Stimulated activated CD8-positive, alpha-beta memory T cell treated with anti-CD3 and anti-CD28 coated beads, Interleukin-7, amount 100 ng/mL, for 1 hour (primary cell): ENCODE results near the gene NLE1.
"Not testable (repeated sequence)": the region's sequence is repeated elsewhere in the genome, so short reads cannot be mapped to it uniquely, and the experiment has no call there.

Source experiments
- DNase-seq, 2 donors: peaks; one replicate each; pipeline ENCODE4 v3.0.0-alpha.2; 2020; ENCODE audit warnings: low read depth in 2 of 2

Gene NLE1

DNA sequence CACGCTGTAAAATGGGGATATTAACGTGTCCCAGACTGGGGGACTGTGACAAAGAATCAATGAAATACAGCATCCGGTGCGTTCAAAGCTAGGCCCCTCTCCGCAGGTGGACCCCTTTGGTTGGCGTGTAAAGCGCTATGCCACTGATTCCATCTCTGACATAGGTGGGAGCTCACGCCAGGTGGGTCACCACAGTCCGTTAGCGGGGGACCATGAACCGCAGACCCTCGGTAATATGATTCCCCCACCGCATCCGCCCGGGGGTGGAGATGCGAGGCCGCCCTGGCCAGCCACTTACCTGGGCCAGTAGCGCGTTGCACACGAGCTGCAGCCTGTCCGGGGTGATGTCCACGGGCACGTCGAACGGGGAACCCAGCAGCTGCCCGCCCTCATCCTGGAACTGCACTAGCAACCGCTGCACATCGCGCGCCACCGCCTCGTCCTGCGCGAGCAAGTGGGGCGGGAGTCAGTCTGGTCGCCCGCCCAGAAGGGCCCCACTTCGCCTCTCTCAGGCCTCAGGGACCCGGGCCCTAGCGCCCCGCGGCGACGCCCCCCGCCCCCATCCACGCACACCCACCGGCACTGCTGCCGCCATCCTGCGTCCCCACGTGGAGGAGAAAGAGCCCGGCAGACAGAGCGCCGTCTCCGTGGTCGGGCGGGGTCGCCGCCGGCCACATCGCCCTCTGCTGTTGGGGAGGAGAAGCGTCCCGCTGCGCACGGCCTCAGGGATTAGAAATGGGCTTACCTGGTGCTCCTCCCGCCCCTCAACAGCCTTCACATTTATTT lies at the start of gene NLE1:
NLE1 (minus strand) TSS at position 623 of the 786 bp plus-strand sequence; CDS start at position 595, 28 bp downstream.
- DNase-seq: peak; percentile 73 to 81

DNA sequence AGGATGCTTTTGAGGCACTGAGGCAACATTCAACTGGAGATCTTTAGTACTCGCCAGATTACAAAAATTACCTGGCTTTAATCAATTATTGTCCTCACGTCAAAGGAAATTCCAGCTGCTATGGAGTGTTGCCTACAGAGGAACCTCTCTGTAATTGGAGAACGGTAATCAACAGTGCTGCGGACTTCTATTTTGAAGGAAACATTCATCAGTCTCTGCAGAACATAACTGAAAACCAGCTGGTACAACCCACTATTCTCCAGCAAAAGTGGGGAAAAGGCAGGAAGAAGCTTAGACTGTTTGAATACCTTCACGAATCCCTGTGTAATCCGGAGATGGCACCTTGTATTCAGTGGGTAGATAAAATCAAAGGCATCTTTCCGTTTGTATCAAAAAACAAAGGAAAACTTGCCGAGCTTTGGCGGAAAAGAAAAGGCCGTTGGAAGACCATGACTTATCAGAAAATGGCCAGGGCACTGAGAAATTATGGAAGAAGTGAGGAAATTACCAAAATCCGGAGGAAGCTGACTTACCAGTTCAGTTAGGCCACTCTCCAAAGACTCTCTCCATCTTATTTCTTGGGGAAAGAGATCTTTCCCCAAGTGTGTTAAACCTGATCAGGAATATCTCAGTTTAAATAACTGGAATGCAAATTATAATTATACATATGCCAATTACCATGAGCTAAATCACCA lies 49.0 kb upstream of the NLE1 start:
- no peak for DNase-seq

DNA sequence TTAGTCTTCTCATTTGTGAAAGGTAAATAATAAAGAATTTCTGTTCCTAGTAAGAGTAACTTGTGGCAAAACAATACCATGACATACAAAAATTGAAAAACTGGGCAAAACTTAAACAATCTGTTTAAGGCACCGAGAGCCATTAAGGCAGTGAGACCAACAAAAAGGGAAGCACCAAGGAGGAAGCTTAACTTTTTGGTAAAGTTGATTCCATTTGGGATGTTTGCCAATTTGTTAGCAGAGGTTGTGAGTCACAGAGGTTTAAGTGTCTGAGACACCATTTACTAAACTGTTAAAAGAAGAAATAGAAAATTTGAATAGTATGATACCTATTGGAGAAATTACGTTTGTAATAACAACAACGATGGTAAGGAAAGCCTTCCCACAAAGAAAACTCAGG lies 47.2 kb upstream of the NLE1 start:
- no peak for DNase-seq

DNA sequence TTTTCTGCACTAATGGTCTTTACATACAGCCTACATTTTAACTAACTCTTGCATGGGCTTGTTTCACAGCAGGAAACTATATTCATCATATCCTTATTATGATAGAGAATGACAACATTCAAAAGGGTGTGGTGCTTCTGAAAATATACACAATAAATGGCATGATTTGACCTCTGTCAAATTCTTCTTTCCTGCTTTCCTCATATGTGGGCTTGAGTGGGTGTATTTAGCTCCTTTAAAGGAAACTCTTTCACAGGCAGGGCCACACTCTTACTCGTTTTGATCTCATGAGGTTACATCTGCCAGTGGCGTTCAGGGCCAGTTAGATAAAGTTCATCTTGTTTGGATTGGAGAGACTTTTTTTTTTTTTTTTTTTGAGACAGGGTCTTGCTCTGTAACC lies 46.0 kb upstream of the NLE1 start:
- DNase-seq: no peak

DNA sequence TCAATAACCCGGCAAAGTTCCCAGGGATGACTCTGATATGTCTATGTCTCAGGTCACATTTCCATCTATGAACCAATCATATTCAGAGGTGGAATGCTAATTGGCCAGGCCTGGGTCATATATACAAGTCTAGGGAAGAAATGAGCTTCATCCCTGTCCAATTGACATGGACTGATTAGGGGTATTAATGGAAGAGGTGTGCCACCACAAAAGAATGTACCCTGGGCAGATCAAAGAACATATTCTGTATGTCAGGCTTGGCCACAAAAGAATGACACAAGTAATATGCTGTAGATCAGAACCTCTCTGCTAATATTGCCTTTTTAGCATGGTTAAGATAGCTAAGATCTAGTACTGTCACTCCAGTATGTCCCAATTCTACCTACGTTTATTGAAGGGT lies 45.4 kb upstream of the NLE1 start:
- DNase-seq: no peak

DNA sequence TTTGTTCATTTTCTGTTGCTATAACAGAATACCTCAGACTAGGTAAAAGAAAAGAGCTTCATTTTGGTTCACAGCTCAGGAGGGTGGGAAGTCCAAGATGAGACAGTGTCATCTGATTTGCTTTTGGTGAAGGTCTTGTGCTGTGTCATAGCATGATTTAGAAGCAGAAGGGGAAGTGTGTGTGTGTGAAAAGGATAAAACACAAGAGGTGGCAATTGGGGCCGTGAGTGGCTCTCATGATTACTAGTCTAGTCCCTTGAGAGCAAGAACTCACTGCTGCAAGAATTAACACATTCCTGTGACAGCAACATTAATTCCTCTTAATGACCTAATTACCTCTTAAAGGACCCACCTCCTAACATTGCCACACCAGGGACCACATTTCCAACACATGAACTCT lies 43.7 kb upstream of the NLE1 start:
- DNase-seq: no peak

DNA sequence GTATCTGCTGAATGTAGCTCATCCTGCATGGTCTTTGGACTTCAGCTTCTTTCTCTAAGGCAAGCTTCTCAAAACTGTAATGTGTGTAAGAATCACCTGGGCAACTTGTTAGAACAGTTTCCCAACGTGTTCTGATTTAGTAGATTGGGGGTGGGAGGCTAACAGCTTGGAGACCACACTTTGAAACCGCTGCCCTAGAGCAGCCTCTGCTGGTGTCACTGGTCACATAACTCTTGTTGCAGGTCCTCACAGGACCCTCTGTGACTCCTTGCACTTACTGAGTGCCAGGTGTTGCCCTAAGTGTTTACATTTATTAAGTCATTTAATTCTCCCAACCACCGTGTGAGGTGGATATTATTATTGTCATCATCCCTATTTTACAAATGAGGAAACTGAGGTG lies 42.2 kb upstream of the NLE1 start:
- DNase-seq: no peak

DNA sequence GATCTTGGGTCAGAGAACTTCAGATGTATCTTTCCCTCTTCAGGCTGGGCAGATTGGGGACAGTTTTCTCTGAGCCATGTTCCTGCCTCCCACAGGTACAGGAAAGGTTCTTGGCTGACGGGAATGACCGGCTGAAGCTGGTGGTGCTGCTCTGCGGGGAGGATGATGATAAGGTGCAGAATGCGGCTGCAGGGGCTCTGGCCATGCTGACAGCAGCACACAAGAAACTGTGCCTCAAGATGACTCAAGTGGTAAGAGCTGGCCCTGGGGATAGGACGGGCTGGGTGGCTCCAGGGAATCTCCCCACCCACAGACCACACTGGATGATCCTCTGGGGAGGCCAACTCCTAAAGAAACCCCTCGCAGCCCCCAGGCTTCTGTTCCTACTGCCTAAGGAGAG lies 41.2 kb upstream of the NLE1 start:
- DNase-seq: no peak

DNA sequence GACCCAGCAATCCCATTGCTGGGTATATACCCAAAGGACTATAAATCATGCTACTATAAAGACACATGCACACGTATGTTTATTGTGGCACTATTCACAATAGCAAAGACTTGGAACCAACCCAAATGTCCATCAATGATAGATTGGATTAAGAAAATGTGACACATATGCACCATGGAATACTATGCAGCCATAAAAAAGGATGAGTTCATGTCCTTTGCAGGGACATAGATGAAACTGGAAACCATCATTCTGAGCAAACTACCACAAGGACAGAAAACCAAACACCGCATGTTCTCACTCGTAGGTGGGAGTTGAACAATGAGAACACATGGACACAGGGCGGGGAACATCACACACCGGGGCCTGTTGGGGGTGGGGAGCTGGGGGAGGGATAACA lies 37.3 kb upstream of the NLE1 start:
- not testable (repeated sequence) for DNase-seq

DNA sequence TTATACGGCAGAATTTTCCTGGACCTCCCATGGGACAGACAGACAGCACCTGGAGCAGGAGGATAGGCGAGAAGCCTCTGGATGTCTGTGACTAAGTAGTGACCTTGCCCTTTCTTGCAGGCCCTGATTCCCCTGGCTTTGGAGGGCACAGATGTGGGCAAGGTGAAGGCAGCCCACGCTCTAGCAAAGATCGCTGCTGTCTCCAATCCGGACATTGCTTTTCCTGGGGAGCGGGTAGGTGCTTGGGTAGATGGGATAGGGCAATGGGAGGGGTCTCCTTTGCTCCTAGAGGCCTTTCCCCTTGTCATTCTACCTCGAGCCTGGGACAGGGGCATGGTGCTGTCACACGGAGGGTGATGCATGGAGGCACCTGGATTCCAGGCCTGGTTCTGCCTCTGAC lies 34.8 kb upstream of the NLE1 start:
- DNase-seq: no peak

DNA sequence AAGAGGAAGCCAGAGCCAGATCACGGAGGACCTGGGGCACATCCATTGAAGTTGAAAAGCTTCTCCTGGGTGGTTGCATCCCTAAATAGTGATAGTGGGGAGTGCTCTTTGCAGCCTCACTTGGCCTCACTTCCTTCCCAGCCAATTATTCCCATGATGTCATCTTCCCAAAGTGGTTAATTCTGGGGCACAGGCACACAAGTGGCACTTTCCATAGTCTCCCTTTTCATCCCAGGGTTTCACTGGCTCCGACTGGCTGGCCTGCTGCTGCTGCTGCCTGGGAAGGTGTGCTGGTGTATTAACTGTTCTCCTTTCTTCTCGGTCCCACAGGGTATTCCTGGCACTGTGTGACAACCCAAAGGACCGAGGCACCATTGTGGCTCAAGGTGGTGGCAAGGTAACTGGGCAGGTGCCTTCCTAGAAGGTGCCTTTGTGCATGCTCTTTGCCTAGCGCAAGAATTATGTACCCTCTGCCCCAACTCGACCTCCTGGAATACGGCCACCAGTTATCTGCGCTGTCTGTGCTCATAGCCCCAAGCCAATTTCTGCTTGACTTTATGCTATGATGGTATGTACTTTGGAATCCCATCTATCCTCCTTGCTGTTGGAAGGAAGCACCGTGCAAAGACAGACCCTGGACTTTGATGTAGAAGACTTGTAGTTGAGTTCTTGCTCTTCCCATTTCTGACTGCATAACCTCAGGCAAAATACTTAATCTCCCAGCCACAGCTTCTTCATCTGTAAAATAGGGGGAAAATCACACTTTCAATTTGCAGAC lies 33.7 kb upstream of the NLE1 start:
- DNase-seq: no peak

DNA sequence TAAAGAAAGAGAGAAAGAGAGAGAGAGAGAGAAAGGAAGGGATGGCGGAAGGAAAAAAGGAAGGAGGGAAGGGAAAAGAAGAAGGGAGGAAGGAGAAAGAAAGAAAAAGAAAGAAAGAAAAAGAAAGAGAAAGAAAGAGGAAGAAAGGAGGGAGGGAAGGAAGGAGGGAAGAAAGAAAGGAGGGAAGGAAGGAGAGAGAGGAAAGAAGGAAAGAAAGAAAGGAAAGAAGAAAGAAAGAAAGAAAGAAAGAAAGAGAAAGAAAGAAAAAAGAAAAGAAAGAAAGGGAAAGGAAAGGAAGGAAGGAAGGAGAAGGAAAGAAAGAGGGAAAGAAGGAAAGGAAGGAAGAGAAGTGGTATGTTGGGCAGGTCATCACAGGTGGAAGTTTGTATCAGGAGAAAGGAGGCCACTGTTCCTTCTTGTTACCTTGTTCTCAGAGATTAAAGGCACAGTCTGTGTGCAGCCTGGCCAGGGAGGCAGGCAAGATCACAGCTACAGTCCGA lies 32.8 kb upstream of the NLE1 start:
- DNase-seq: no peak

DNA sequence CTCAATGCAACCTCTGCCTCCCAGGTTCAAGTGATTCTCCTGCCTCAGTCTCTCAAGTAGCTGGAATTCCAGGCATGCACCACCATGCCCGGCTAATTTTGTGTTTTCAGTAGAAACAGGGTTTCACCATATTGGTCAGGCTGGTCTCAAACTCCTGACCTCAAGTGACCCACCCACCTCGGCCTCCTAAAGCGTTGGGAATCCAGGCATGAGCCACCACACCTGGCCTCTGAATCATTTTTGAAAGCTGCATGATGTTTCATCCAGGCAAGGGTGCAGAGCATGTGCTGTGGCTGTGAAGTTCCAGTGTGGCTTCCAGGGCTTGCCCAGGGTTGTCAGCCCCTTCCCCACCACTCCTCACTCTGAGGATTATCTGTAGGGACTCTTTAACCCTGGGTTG lies 30.2 kb upstream of the NLE1 start:
- not testable (repeated sequence) for DNase-seq

DNA sequence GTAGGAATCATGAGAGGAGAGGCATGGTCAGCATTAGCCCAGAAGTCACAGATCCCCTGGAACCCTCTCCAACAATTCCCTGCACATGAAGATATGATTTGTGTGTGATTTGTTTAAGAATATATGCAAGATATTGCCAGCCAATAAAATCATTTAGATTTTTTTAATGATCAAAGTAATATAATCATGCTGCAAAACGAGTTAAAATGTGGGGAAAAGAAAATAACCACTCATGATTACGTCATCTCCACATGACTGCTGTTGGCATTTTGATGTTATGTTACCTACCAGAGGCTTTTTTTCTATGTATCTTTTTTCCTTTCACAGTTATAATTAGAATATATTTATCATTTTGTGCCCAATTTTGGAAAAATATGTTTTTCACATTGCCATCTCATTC lies 29.7 kb upstream of the NLE1 start:
- DNase-seq: no peak

DNA sequence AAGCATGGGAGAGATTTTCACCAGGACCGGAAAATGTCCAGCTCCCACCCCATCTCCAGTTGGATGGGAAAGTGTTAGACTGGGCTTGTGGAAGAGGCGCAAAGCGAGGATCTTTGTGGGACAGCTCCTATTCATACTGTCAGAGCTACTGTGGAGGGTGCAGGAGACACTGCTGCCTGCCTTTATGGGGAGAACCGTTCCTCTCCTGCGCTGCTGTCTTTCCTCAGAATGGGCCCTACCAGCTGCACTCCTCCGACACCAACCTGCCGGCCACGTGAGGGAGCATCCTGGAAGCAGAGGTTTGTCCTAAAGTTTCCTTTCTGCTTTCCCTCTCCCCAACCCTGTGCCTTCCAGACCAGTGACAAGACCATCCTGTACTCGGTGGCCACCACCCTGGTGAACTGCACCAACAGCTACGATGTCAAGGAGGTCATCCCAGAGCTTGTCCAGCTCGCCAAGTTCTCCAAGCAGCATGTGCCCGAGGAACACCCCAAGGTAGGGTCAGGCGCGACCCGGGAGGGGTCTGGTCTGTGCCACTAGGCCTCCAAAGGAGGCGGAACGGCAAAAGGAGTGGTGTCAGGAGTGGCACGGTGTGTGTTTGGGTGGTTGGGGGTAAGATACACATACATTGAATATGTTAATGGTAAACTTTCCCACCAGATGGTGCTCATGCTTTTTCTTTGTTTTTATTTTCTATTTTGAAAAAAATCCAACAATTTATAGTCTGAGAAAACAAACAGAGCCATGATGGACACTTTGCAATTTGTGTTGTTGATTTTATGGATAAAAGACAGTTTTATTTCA lies 29.1 kb upstream of the NLE1 start:
- no peak for DNase-seq

DNA sequence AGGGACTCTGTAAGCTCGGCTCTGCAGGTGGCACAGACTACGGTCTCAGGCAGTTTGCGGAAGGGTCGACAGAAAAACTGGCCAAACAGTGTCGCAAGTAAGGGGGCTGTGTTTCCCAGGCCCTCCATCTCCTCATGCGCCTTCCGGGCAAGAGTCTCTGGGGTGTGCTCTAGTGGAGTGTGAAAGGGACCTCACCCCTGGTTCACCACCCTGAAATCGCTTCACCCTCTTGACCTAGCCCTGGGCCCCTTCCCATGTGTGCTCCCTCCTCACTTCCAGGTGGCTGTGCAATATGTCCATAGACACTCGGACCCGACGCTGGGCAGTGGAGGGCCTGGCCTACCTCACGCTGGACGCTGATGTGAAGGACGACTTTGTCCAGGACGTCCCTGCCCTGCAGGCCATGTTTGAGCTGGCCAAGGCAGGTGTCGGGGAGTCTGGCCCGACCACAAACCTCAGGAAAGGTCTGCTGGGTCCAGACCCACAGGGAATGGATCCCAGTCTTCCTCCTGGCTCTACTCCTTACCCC lies 27.8 kb upstream of the NLE1 start:
- no peak for DNase-seq

DNA sequence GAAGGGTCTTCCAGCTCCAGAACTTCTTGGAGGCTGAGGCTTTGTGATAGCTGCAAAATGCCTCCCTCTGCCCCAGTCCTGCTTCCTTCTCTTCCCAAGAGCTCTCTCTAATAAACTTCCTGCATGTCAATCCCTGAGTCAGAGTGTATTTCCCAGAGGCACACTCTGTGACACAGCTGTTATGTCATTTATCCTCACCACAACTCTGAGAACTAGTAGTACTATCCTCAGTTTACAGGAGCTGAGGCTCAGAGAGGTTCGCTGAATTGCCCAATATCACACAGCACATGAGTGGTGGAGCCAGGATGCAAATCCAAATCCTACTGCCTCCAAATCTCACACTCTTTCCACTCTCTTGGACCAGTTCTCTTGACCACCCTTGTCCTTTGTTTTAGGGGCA lies 25.6 kb upstream of the NLE1 start:
- DNase-seq: no peak

DNA sequence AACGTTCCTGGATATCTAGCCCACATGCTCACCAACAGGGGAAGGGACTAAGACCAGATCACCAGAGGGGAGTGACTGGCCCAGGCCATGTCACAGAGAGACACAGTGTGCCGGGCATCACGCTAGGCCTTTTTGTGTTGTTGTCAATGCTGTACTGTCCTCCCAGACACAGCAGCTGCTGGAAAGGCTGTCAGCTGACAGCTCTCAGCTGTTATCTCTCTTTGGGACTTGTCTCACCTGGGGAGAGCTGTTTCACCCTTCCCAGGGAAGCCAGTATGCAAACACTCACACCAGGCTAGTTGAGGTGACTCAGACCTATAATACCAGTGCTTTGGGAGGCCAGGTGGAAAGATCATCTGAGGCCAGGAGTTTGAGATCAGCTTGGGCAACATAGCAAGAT lies 24.9 kb upstream of the NLE1 start:
- DNase-seq: no peak

DNA sequence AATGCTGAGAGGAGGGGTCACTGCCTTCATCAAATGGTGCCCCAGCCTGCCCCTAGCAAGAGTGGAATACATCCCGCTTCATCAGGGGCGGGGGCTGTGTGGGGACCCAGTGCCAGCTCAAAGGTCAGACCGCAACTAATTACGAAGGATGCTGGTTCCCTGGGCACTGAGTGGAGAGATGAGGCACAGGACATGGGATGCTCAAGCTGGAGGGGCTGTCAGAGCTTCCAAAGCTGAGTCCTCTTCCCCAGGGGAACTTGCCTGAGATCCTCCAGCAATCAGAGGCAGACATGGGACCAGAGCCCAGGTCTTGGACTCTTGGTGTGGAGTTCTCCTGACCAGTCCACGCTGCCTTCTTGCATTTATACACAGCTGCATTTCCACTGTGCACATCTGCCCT lies 24.4 kb upstream of the NLE1 start:
- DNase-seq: no peak

DNA sequence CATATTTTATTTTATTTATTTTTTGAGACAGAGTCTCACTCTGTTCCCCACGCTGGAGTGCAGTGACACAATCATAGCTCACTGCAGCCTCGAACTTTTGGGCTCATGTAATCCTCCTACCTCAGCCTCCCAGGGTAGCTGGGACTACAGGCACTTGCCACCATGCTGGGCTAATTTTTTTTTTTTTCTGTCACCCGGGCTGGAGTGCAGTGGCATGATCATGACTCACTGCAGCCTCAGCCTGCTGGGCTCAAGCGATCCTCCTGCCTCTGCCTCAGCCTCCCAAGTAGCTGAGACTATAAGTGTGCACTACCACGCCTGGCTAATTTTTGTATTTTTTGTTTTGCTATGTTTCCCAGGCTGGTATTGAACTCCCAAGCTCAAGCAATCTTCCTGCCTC lies 22.6 kb upstream of the NLE1 start:
- no peak for DNase-seq

DNA sequence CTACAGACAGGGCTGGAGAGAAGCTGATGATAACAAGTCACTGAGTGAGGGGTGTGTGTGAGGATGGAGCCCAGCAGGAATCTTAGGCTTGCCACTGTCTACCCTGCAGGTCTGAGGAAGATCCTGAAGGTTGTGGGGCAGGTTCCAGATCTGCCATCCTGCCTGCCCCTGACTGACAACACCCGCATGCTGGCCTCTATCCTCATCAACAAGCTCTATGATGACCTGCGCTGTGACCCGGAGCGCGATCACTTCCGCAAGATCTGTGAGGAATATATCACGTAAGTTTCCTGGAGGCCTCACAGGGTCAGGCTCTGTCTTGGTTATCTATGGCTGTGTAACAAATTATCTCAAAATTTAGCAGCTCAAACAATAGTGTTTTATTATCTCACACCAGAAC lies 21.8 kb upstream of the NLE1 start:
- DNase-seq: no peak
